Subcutaneous abdominal adipose tissue (tissue), 5 donors: ENCODE data around the gene KAZN.

ENCODE experiments used
- H3K27ac ChIP-seq: one replicate; pipeline ENCODE4 v1.7.0; 2013; ENCODE audit warnings: low read depth, mild to moderate bottlenecking, inconsistent platforms, low read length, moderate library complexity
- H3K27me3 ChIP-seq, 5 donors: one replicate each; pipeline ENCODE4 v1.7.0; 2013; ENCODE audit warnings: low read length in 5 of 5, inconsistent platforms in 1 of 5; ENCODE audit not compliant: control insufficient read depth in 5 of 5, insufficient read depth in 4 of 5
- H3K36me3 ChIP-seq, 5 donors: one replicate each; pipeline ENCODE4 v1.7.0; 2013; ENCODE audit warnings: low read length in 5 of 5; ENCODE audit not compliant: control insufficient read depth in 5 of 5, insufficient read depth in 5 of 5
- H3K4me1 ChIP-seq, 5 donors: one replicate each; pipeline ENCODE4 v1.7.0; 2013; ENCODE audit warnings: low read length in 5 of 5, mild to moderate bottlenecking in 3 of 5, moderate library complexity in 1 of 5; ENCODE audit not compliant: control insufficient read depth in 5 of 5, insufficient read depth in 5 of 5
- H3K4me3 ChIP-seq, 5 donors: one replicate each; pipeline ENCODE4 v1.7.0; 2013; ENCODE audit warnings: low read length in 5 of 5, low read depth in 1 of 5
- H3K9ac ChIP-seq, 5 donors: one replicate each; pipeline ENCODE4 v1.7.0; 2013; ENCODE audit warnings: low read length in 5 of 5, mild to moderate bottlenecking in 4 of 5, moderate library complexity in 3 of 5
- H3K9me3 ChIP-seq, 5 donors: one replicate each; pipeline ENCODE4 v1.7.0; 2013; ENCODE audit warnings: low read length in 5 of 5; ENCODE audit not compliant: control insufficient read depth in 5 of 5
- donor health status: healthy.
- donor health status: healthy.
- donor health status: healthy.
- donor health status: healthy.
- donor health status: healthy.

KAZN gene

DNA sequence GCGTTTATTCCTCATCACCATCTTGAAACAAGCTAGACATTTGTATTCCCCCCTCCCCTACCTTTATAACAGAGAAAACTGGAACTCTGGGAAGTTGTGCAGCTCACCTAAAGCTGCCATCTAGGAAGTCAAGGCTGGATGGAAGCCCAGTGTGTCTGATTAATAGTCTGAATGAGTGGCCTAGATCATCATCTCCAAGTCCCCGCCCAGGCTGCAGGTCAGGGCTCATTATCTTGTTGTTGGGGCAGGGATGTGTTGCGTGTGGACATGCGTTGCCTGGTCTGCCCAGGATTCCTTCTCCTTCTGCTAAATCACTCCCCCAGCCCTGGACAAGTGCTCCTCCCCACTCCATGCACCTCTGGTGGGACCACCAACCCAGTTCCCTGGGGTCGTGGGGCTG lies 14.7 kb upstream of the KAZN start:
- peaks cover 0 to 5% (median 3%) of the 10 kb centered on the region in 5 donors for H3K27me3 ChIP-seq
- no peak overlapping the region for H3K4me3 ChIP-seq
- H3K4me1 ChIP-seq: no peaks in the 10 kb centered on the region
- H3K36me3 ChIP-seq: no peaks in the 10 kb centered on the region
- peaks cover 0 to 6% (median 0%) of the 10 kb centered on the region in 5 donors for H3K9me3 ChIP-seq
- H3K9ac ChIP-seq: no peak overlapping the region
- H3K27ac ChIP-seq: no peak overlapping the region

DNA sequence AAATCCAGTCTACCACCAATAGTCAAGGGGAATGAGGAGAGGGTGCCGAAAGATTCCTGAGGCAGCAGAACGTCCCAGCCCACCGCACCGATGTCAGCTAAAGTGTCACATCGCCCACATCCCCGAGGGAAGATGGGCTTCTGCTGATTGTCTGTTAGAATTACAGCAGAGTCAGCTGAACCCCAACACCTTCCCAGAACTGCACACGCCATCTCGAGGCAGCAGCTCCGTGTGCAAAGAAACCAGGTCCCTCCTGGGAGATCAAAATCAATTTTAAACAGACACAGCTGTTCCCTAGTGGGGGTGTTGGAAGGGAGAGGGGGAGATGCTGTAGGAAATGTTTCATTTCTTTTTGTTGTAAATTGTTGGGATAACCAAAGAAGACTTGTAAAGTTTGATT lies 12.8 kb upstream of the KAZN start:
- no peaks in the 10 kb centered on the region for H3K36me3 ChIP-seq
- H3K4me1 ChIP-seq: no peaks in the 10 kb centered on the region
- no peak overlapping the region for H3K27ac ChIP-seq
- H3K9ac ChIP-seq: no peak overlapping the region
- peaks cover 0 to 5% (median 3%) of the 10 kb centered on the region in 5 donors for H3K27me3 ChIP-seq
- H3K4me3 ChIP-seq: no peak overlapping the region
- H3K9me3 ChIP-seq: peaks cover 0 to 5% (median 0%) of the 10 kb centered on the region in 5 donors

DNA sequence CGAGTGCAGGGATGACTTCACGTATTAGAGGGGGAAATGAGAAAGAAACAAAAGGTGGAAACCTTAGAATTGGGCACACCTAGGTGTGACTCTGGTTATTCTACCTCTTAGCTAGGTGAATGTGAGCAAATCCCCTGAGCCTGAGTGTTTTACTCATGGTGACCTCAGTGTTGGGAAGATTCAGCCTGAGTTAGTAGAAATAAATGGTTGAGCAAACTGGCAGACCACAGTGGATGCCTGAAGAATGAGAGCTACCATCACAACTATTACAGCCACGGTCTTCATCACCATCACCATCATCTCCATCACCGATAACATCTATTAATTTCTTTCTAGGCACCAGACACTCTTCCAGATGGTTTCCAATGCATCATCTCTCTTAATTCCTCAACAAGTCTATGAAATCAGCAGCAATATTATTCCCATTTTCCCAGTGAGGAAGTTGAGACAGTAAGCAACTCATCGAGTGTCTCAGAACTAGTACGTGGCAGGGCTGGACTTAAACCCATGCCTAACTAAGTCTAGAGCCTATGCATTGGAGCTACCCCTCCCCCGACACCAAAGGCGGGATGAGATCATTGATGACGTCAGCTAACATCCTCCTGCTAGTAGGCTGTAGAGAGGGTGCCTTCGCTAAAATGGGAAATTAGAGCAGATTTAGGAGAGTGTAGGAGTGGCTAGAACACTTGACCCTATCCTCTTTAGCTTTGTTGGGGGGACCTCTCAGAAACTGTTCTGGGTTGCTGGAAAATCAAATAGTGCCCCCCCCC lies 7.9 kb upstream of the KAZN start:
- no peak overlapping the region for H3K4me3 ChIP-seq
- H3K9ac ChIP-seq: no peak overlapping the region
- H3K27ac ChIP-seq: no peak overlapping the region
- peaks cover 3 to 9% (median 5%) of the 10 kb centered on the region in 5 donors for H3K27me3 ChIP-seq
- no peaks in the 10 kb centered on the region for H3K36me3 ChIP-seq
- H3K9me3 ChIP-seq: no peaks in the 10 kb centered on the region
- H3K4me1 ChIP-seq: no peaks in the 10 kb centered on the region

DNA sequence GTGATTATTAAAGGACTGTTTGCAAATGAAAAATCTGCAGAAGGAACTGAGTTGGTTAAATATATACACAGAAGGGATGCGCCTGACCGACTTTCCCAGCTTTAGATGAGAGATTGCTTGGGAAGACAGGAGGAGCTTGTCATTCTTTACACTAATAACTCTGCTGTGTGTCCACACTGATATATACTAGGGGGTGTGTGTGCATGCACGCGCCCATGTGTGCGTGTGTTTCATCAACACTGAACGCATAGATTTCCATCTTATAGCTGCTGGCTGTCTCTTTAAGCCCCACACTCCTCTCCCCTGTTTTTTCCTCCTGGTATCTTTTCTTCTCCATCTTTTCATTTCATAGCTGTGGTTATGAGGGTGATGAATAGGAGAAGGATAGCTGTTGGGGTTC lies 6.9 kb upstream of the KAZN start:
- H3K4me1 ChIP-seq: no peaks in the 10 kb centered on the region
- H3K9ac ChIP-seq: no peak overlapping the region
- H3K9me3 ChIP-seq: no peaks in the 10 kb centered on the region
- no peak overlapping the region for H3K4me3 ChIP-seq
- H3K27me3 ChIP-seq: peaks cover 3 to 11% (median 8%) of the 10 kb centered on the region in 5 donors
- no peak overlapping the region for H3K27ac ChIP-seq
- H3K36me3 ChIP-seq: no peaks in the 10 kb centered on the region

DNA sequence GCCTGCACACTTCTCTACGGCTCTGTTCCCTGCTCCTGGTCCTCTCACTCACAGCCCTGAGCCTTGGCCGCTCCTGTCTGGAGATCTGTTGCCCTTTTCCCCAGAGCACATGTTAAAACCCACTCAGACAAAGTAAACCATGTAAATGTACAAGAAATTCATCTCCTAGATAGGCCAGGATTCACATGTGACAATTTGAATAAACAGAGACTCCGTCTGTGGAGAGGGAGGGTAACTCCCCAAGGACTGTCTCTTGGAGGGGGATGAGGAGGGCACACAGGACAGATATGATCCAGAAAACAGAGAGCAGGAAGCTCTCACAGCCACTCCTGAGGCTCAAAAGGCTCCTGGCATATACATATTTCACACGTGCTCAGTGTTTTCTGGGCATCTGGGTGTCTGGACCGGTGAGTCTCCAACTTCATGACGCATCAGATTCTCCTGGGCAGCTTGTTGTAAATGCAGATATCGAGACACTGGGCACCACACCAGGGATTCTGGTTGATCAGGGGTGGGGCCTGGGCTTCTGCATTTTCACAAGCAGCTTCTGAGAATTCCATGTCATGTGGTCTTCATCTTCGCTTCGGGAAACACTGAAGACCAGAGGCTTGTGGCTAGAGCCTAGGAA lies 6.4 kb upstream of the KAZN start:
- Histone ChIP-seq H3K27ac (no peak overlapping the region), H3K9ac (no peak overlapping the region), H3K9me3 (no peaks in the 10 kb centered on the region), H3K4me3 (no peak overlapping the region), H3K27me3 (peaks cover 3 to 12% (median 10%) of the 10 kb centered on the region in 5 donors), H3K36me3 (no peaks in the 10 kb centered on the region), H3K4me1 (no peaks in the 10 kb centered on the region)

DNA sequence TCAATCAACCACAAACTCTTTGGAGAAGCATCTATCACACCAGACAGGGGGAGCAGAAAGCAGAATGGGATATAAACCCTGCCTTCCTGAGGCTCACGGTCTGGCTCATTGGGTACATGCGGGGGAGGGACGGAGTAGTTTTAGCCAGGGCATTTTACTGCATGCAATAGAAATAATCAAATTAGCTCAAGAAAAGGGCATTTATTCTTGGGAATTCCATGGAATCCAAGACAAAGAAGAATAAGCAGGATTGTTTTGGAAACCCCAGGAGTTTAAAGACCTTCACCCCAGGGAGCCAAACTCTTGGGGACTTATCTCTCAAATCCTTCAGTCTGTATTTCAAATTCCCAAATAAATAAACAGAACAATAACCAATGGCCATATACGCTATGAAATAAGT lies 5.2 kb upstream of the KAZN start:
- Histone ChIP-seq H3K9ac (no peak overlapping the region), H3K4me1 (peaks cover 0 to 8% (median 4%) of the 10 kb centered on the region in 5 donors), H3K9me3 (no peaks in the 10 kb centered on the region), H3K27me3 (peaks cover 11 to 23% (median 22%) of the 10 kb centered on the region in 5 donors), H3K36me3 (no peaks in the 10 kb centered on the region), H3K27ac (no peak overlapping the region), H3K4me3 (no peak overlapping the region)

DNA sequence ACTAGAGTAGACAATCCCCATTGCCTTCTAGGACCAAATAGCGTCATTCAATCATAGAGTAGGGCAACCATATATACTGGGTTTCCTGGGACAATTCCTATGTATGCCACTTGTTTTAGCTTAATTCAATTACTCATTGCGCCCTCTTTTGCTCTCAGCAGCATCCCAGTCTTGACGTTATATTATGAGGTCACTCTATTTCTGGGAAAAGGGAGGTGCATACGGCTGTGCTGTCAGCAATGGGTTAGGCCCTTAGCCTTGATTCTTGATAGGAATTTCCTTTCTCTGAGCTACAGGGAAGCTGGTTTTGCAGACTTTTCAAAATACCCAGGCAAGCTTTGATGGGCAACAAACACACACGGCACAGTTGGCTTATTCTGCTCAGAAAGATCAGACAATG lies 4.4 kb upstream of the KAZN start:
- Histone ChIP-seq H3K36me3 (no peaks in the 10 kb centered on the region), H3K27ac (no peak overlapping the region), H3K4me1 (peaks cover 0 to 15% (median 11%) of the 10 kb centered on the region in 5 donors), H3K4me3 (no peak overlapping the region), H3K27me3 (peaks cover 14 to 27% (median 24%) of the 10 kb centered on the region in 5 donors), H3K9ac (no peak overlapping the region), H3K9me3 (no peaks in the 10 kb centered on the region)

DNA sequence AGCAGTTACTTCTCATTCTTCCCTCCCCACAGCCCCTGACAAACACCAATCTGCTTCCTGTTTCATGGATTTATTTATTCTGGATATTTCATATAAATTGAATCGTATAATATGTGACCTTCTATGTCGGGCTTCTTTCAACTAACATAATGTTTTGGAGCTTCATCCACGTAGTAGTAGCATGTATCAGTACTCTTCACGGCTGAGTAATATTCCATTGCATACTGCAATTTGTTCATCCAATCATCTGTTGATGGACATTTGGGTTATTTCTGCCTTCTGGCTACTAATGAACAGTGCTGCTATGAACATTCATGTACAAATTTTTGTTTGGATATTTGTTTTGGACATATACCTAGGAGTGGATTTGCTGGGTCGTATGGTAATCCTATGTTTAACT lies 1.9 kb upstream of the KAZN start:
- no peak overlapping the region for H3K4me3 ChIP-seq
- H3K9ac ChIP-seq: no peak overlapping the region
- H3K4me1 ChIP-seq: peaks cover 0 to 21% (median 17%) of the 10 kb centered on the region in 5 donors
- no peaks in the 10 kb centered on the region for H3K36me3 ChIP-seq
- peaks cover 31 to 48% (median 38%) of the 10 kb centered on the region in 5 donors for H3K27me3 ChIP-seq
- H3K9me3 ChIP-seq: no peaks in the 10 kb centered on the region
- no peak overlapping the region for H3K27ac ChIP-seq

DNA sequence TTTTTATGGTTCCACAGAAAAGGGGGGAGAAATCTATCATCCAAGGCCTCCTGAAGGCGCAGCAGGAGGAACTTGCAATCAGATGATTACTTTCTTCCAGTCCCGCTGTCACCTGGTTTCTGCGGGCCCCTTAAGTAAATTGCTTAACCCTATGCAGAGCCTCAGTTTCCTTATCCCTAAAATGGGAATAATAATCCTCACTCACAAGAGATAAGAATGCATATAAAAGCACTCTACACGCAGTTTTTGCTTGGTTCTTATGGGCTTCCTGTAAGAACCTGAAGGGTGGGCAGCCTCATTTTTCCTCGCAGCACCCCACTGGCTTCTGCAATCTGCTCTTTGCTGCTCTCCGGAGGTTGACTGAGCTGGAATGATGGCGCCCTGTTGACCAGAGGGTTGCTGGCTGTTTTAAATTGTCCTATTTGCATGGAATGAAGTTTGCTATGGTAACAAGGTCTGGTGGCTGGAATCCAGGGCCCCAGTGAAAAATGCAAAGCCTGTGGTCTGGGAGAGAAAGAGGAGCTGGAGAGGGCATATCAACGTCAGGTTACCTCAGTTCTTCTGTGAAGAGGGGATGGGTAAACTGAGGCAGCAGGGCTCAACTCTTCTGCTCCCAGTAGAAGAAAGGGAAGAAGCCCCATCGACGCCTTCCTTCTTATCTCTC lies 1.0 kb upstream of the KAZN start:
- Histone ChIP-seq H3K9me3 (no peaks in the 10 kb centered on the region), H3K4me3 (peak overlapping the region in 1 of 5 donors; percentile 54), H3K4me1 (peaks cover 0 to 26% (median 17%) of the 10 kb centered on the region in 5 donors), H3K36me3 (no peaks in the 10 kb centered on the region), H3K27ac (no peak overlapping the region), H3K27me3 (peaks cover 31 to 43% (median 38%) of the 10 kb centered on the region in 5 donors), H3K9ac (no peak overlapping the region)

DNA sequence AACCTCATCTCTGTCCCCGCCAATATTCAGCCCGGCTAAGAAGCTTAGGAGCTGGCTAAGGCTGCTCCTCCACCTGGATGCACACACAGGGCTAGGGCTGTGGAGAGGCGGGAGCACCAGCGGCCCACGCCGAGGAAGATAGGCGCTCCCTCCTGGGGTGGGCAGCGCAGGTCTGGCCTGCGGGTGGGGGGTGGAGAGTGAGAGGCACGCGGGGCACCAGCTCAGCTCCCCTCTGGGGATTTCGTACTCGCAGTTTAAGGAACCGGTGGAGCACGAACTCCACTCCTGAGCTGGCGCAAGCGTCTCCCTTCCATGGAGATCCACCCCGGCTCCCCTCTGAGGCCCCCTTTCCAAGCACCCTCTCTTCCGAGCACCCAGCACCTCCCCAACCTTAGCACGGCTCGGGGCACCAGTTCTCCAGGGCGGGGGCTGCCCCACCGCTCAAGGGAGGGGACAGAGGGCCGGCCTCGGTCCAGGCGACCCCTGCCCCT lies 433 bp upstream of the KAZN start:
- H3K9ac ChIP-seq: no peak overlapping the region
- H3K27me3 ChIP-seq: peaks cover 28 to 42% (median 36%) of the 10 kb centered on the region in 5 donors
- H3K9me3 ChIP-seq: no peaks in the 10 kb centered on the region
- H3K4me3 ChIP-seq: peak overlapping the region in 4 of 5 donors; percentile 2 to 54 (median 32)
- H3K36me3 ChIP-seq: no peaks in the 10 kb centered on the region
- H3K4me1 ChIP-seq: peaks cover 0 to 26% (median 17%) of the 10 kb centered on the region in 5 donors
- no peak overlapping the region for H3K27ac ChIP-seq
